GM19043 (cell line): ENCODE results near the gene C10orf143.
"Not testable (repeated sequence)": the region's sequence is repeated elsewhere in the genome, so short reads cannot be mapped to it uniquely, and the experiment has no call there.

Source experiments
- ATAC-seq: cut with Tn5 transposase; IDR thresholded peaks from one replicate; pipeline ENCODE4 v1.9.1; 2021; ENCODE audit warnings: low read depth; ENCODE audit not compliant: unreplicated experiment

The C10orf143 gene

GRCh38 chr10:130110246-130111112, at the start of gene C10orf143:
TSS of gene C10orf143 (minus strand) at chr10:130110830. CDS start at chr10:130110772, 58 bp downstream.
- ATAC-seq, result peak; percentile 68

GRCh38 chr10:130159192-130159794, 48.7 kb upstream of the C10orf143 start:
- no peak for ATAC-seq

- no peak for ATAC-seq
These were observed 35.4 kb upstream of the C10orf143 start for GRCh38 chr10:130146042-130146441.

- peak; percentile 83 for ATAC-seq
These were observed 31.2 kb upstream of the C10orf143 start for GRCh38 chr10:130141878-130142277.

GRCh38 chr10:130141460-130141859, 30.8 kb upstream of the C10orf143 start:
- peak; percentile 21 for ATAC-seq

- no peak for ATAC-seq
These were observed 30.4 kb upstream of the C10orf143 start for GRCh38 chr10:130141038-130141437.

- ATAC-seq, result no peak
These were observed 29.8 kb upstream of the C10orf143 start for GRCh38 chr10:130140425-130140824.

- ATAC-seq, result no peak
These were observed 27.8 kb upstream of the C10orf143 start for GRCh38 chr10:130138479-130138866.

GRCh38 chr10:130137659-130138478, 27.2 kb upstream of the C10orf143 start:
- ATAC-seq, result no peak

GRCh38 chr10:130137090-130137448, 26.4 kb upstream of the C10orf143 start:
- no peak for ATAC-seq

- ATAC-seq, result peak; percentile 76
These were observed 25.8 kb upstream of the C10orf143 start, which contains the start of gene GLRX3 for GRCh38 chr10:130136226-130137089. TSS of gene GLRX3 (plus strand) at chr10:130136391. CDS start at chr10:130136421, 30 bp downstream.

GRCh38 chr10:130135676-130136225, 25.1 kb upstream of the C10orf143 start:
- ATAC-seq, result no peak

GRCh38 chr10:130128922-130129321, 18.3 kb upstream of the C10orf143 start:
- ATAC-seq, result no peak

- ATAC-seq, result no peak
These were observed 17.6 kb upstream of the C10orf143 start for GRCh38 chr10:130128062-130128781.

- peak; percentile 99 for ATAC-seq
These were observed 16.9 kb upstream of the C10orf143 start for GRCh38 chr10:130127364-130128061.

- ATAC-seq, result no peak
These were observed 11.0 kb upstream of the C10orf143 start for GRCh38 chr10:130121486-130122079.

GRCh38 chr10:130117535-130117934, 6.9 kb upstream of the C10orf143 start:
- not testable (repeated sequence) for ATAC-seq

GRCh38 chr10:130116942-130117341, 6.3 kb upstream of the C10orf143 start:
- not testable (repeated sequence) for ATAC-seq
